HL-60 (cell line): Measurements from ENCODE around the gene CACNA1H.

Experiments
- DNase-seq, 2 experiments: peaks; one replicate each; pipeline ENCODE4 v3.0.0-alpha.2; 2010 to 2020; ENCODE audit warnings: low read depth in 1 of 2, low spot score in 1 of 2
- H3K27ac ChIP-seq: fragments of 250-450 bp; sonication (Bioruptor Pico); replicated peaks from 2 replicates; pipeline ENCODE4 v1.5.1; 2020; ENCODE audit warnings: mild to moderate bottlenecking, moderate library complexity
- H3K27me3 ChIP-seq: fragments of 250-450 bp; sonication (Bioruptor Pico); 2 replicates; pipeline ENCODE4 v1.5.1; 2021; ENCODE audit warnings: mild to moderate bottlenecking, moderate library complexity; ENCODE audit not compliant: insufficient read depth, poor library complexity, severe bottlenecking
- H3K4me3 ChIP-seq: replicated peaks from 2 replicates; pipeline ENCODE4 v1.5.1; 2011; ENCODE audit warnings: mild to moderate bottlenecking, control low read depth, low read length; ENCODE audit not compliant: insufficient read depth
- GABPA ChIP-seq: IDR thresholded peaks from 2 replicates; pipeline ENCODE4 v1.6.1; 2012; ENCODE audit warnings: low read depth
- POLR2AphosphoS5 ChIP-seq: IDR thresholded peaks from 2 replicates; pipeline ENCODE4 v1.6.1; 2012; ENCODE audit warnings: low read depth
- SPI1 ChIP-seq: IDR thresholded peaks from 2 replicates; pipeline ENCODE4 v1.6.1; 2012; ENCODE audit warnings: low read depth, mild to moderate bottlenecking, borderline replicate concordance
- TF ChIP-seq, protein P1 (sequence below): IDR thresholded peaks from 2 replicates; pipeline ENCODE4 v1.6.1; 2012; ENCODE audit warnings: low read depth; ENCODE audit not compliant: insufficient replicate concordance
- TF ChIP-seq, protein P2 (sequence below): IDR thresholded peaks from one replicate; pipeline ENCODE4 v1.5.1; 2011; ENCODE audit warnings: low read length, control low read depth, inconsistent platforms; ENCODE audit not compliant: insufficient read depth

The CACNA1H gene

DNA sequence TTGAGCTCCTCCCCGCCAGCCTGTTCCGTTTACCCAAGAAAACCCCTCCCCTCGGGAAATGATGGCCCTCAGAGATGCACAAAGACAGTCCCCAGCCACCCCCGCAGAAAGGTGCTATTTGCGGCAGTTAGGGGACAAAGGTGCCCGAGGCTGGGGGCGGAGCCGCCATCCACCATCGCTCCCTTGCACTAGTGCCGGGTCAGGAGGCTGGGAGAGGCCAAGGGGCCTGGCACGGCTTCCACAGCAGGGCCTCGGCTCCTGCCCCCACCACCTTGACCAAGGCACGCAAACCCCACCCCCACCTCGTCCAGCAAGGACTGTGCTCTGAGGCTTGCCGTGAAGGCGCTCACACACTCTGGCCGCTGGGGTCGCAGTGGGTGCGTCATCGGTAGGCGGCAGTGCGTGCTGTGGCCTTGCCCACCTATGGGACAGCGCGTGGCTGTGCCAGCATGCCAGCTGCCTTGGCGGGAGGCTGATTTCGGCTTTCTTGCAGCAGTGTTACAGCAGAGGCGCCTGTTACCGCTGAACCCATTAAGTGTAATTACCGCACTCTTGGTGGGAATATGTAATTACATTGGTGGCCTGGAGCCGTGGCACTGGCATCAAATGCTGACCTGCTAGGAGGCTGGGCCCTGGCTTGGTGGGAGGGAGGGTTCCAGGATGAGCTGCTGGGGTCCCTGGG lies 40.4 kb downstream of the CACNA1H start:
- H3K4me3 ChIP-seq = no peak overlapping the region
- no peak overlapping the region for H3K27ac ChIP-seq
- no peaks in the 10 kb centered on the region for H3K27me3 ChIP-seq
- TF ChIP-seq, protein P1, sequence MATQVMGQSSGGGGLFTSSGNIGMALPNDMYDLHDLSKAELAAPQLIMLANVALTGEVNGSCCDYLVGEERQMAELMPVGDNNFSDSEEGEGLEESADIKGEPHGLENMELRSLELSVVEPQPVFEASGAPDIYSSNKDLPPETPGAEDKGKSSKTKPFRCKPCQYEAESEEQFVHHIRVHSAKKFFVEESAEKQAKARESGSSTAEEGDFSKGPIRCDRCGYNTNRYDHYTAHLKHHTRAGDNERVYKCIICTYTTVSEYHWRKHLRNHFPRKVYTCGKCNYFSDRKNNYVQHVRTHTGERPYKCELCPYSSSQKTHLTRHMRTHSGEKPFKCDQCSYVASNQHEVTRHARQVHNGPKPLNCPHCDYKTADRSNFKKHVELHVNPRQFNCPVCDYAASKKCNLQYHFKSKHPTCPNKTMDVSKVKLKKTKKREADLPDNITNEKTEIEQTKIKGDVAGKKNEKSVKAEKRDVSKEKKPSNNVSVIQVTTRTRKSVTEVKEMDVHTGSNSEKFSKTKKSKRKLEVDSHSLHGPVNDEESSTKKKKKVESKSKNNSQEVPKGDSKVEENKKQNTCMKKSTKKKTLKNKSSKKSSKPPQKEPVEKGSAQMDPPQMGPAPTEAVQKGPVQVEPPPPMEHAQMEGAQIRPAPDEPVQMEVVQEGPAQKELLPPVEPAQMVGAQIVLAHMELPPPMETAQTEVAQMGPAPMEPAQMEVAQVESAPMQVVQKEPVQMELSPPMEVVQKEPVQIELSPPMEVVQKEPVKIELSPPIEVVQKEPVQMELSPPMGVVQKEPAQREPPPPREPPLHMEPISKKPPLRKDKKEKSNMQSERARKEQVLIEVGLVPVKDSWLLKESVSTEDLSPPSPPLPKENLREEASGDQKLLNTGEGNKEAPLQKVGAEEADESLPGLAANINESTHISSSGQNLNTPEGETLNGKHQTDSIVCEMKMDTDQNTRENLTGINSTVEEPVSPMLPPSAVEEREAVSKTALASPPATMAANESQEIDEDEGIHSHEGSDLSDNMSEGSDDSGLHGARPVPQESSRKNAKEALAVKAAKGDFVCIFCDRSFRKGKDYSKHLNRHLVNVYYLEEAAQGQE = no peak
- no peak for TF ChIP-seq GABPA
- TF ChIP-seq, protein P2, sequence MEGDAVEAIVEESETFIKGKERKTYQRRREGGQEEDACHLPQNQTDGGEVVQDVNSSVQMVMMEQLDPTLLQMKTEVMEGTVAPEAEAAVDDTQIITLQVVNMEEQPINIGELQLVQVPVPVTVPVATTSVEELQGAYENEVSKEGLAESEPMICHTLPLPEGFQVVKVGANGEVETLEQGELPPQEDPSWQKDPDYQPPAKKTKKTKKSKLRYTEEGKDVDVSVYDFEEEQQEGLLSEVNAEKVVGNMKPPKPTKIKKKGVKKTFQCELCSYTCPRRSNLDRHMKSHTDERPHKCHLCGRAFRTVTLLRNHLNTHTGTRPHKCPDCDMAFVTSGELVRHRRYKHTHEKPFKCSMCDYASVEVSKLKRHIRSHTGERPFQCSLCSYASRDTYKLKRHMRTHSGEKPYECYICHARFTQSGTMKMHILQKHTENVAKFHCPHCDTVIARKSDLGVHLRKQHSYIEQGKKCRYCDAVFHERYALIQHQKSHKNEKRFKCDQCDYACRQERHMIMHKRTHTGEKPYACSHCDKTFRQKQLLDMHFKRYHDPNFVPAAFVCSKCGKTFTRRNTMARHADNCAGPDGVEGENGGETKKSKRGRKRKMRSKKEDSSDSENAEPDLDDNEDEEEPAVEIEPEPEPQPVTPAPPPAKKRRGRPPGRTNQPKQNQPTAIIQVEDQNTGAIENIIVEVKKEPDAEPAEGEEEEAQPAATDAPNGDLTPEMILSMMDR = no peak
- TF ChIP-seq POLR2AphosphoS5 = no peak
- TF ChIP-seq SPI1 = no peak
- no peak for DNase-seq

DNA sequence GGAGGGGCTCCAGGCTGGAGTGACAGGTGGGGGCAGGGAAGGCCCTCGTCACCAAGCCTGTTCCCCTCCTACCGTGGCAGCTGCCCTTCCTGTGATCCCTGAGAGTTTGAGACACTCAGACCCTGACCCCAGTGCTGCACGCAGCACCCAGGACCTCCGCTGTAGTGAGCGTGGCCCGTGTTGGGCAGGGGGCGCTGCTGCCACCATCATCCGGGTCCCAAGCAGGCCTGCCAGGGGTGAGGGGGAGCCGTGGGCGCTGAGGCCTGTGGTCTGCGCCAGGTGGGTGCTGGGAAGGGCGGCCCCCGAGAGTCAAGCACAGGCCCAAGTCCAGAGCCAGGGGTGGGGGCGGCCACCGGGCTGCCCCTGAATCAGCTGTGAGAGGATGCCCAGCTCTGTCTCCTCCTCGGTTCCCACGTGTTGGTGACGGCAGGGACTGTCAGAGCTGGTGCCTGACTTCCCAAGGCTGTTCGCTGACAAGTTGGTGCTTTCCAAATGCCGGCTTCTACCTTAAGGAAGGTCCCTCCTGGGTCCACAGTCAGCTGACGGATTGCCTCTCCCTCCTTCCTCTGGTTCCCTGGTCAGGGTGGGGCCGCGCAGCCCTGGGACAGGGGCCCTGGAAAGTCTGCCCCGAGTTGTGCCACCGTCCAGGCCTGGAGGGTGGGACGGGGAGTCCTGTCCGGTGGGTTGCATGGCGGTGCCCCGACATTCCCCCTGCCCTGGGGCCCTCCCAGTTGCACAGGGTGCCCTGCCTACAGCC lies 41.1 kb downstream of the CACNA1H start:
- no peak for DNase-seq
- no peak overlapping the region for H3K4me3 ChIP-seq
- H3K27me3 ChIP-seq = no peaks in the 10 kb centered on the region
- TF ChIP-seq POLR2AphosphoS5 (no peak), GABPA (no peak), SPI1 (no peak)
- TF ChIP-seq, protein P1 = no peak
- TF ChIP-seq, protein P2 = no peak
- H3K27ac ChIP-seq = no peak overlapping the region

DNA sequence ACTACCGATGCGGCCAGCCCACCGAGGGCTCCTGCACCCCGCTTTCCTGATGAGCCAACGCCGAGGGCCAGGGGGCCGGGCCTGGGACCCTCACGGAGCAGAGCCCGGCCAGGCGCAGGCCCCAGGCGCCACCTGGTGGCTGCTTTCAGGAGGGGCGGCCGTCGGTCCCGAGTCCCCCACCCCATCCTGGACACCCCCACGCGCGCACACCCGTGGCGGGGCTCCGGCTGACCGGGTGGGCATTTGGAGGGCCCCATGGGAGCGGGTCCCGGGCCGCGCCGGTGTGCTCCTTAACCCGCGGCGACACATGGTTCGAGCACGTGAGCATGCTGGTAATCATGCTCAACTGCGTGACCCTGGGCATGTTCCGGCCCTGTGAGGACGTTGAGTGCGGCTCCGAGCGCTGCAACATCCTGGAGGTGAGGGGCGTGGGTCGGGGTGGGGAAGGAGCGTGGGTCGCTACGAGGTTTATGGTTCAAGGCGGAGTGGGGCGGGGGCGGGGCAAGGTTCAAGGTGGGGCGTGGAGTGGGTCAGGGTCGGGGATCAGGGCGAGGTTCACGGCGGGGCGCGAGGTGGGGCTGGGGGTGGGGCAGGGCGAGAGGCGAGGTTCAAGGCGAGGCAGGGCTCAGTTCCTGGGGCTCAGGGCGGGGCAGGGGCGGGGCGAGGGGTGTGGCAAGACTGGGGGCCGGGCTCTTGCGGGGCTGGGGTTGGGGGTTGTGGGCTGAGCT lies 41.9 kb downstream of the CACNA1H start:
- TF ChIP-seq GABPA (no peak), POLR2AphosphoS5 (no peak)
- H3K27ac ChIP-seq = no peak overlapping the region
- H3K27me3 ChIP-seq = no peaks in the 10 kb centered on the region
- DNase-seq = no peak
- no peak overlapping the region for H3K4me3 ChIP-seq

DNA sequence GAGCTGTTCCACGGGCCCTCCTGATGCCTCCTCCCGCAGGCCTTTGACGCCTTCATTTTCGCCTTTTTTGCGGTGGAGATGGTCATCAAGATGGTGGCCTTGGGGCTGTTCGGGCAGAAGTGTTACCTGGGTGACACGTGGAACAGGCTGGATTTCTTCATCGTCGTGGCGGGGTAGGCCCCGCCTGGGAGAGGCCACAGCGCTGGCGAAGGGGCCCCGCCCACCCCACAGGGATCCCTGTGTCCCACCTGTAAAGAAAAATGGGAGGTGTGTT lies 42.4 kb downstream of the CACNA1H start:
- Histone ChIP-seq H3K4me3 (no peak overlapping the region), H3K27me3 (no peaks in the 10 kb centered on the region), H3K27ac (no peak overlapping the region)
- DNase-seq = no peak
- no peak for TF ChIP-seq SPI1
- TF ChIP-seq, protein P2 = no peak
- TF ChIP-seq POLR2AphosphoS5 = no peak
- TF ChIP-seq, protein P1 = no peak
- TF ChIP-seq GABPA = no peak
